Activated CD4-positive, CD25-positive, alpha-beta regulatory T cell treated with anti-CD3 and anti-CD28 coated beads, Interleukin-2, amount 50 U/mL, for 72 hours (primary cell): ENCODE measurements around the gene CST9L.

Experiments used
- DNase-seq: peaks from one replicate; pipeline ENCODE4 v3.0.0; 2021

Gene CST9L, protein sequence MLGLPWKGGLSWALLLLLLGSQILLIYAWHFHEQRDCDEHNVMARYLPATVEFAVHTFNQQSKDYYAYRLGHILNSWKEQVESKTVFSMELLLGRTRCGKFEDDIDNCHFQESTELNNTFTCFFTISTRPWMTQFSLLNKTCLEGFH

DNA sequence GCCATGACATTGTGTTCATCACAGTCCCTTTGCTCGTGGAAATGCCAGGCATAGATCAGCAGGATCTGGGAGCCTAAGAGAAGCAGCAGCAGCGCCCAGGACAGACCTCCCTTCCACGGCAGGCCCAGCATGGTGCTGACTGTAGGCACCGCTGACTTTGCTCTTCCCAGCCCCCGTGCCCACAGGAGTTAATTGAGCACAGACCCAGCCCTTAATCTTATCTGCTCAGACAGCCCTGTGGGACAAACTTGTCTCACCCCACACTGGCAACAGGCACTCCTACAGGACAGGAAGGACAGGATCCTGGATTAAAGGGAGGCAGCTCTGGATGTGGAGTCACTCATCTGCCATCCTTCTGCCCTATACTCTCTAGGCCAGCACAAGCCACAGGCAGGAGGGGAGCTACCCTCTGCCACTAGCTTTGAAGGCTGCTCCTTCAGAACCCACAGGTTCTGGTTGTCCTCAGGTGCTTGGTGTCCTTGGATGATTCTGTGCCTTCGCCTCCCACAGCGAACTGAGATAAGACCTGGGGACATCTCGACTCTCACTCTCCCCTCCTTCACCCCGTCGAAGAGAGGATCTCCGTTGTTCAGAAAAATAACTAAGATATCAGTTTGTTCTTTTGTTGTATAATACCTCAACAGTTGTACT is at the start of gene CST9L:
Gene CST9L, minus strand, starts transcription at position 165 of the 651 bp plus-strand sequence. Its CDS starts 34 bp downstream, at position 131.
- DNase-seq, result no peak

- DNase-seq, result no peak
Observed at GRCh38 chr20:23614163-23614562, 45.9 kb upstream of the CST9L start.

DNA sequence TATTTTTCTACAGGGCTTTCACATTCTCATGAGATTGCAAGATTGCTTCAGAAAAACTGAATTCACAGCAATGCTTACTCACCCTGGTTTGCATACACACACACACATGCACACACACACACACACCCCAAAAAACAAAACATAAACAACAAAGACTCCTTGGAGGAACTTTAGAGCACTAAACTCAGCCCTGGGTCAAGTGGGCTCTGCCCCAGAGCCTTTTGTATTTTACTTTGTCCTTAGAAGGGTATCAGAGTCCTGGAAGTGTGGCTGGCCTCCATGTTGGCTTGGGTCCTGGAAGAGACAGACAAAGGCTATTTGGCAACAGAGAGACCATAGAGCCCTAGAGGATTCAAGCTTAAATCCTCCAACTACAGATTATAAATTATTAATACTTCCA is 45.4 kb upstream of the CST9L start:
- no peak for DNase-seq

- DNase-seq, result no peak
Observed at GRCh38 chr20:23612396-23612795, 44.1 kb upstream of the CST9L start.

- no peak for DNase-seq
Observed at GRCh38 chr20:23609486-23610109, 41.3 kb upstream of the CST9L start.

GRCh38 chr20:23608251-23608846 is 40.1 kb upstream of the CST9L start:
- DNase-seq, result no peak

GRCh38 chr20:23607497-23608245 is 39.4 kb upstream of the CST9L start:
- no peak for DNase-seq

DNA sequence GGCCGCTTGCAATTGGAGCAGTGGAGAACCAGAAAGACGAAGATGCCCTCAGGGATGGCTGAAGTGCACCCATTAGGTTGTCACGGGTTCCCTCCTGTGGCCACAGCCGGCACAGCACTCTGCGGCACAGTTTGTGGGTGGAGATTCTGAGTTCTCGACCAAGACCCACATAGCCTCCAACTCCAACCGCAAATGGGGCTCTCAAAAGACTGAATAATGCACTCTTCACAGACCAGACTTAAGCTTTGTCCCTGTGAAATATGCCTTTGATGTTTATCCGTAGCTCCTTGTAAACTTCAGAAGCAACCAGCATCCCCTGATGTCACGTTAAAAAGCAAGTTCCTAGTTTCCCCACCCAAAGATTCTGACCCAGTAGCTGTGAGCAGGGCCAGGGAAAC is 38.4 kb upstream of the CST9L start:
- DNase-seq, result peak; percentile 63

DNA sequence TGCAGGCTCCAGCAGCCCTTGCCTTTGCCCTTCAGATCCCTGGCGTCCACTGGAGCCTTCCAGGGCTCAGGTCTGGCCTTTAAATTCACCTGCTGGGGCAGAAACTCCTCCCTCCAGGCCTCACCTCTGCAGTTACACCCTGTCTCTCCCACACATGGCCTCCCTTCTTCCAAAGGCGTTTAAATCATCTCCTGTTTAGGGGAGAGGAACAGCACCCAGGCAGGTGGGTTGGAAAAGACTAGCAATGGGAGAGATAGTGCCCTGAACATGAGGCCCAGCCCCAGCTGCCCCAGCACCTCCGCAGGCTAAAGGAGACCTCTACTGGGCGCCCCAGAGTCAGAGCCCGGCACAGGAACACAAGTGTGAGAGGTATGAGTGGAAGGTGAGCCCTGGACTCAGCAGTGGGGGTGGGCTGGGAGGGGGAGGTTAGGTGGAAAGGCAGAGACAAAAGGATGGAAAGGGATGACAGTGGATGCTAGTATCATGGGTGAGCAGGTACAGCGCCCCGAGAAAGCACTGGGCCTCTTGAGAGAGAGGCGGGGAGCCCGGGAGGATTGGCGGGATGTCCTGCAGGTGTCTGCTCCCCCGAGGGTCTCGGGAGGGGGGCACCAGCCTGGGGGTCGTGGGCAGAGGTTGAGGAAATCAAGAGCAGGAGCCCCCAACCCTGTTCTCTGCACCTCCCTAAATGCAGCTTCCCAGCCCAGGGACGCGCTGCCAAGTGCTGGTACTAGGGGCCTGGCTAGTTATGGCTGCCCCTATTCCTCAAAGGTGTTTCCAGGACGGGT is 37.8 kb upstream of the CST9L start, which contains the start of gene CST9:
Gene CST9, minus strand, starts transcription at position 51 of the 785 bp plus-strand sequence. CDS start 53 bp downstream, outside the sequence.
- no peak for DNase-seq

DNA sequence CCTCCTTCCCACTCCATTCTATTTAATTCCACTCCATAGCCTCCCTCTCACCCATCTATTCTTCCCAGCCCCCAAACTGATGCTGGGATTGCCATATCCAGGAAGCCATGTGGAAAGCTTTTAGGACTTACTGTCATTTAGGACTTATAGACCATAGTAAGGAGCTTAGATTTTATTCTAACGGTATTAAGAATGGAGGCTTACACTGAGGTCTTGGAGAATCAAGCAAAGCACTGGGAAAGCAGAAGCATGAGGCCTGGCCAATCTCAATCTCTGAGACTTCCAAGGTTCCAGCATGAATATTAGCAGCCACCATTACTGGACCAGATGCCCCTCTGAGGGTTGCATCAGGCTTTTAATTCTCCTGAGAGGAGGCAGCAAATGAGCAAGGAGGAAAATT is 36.0 kb upstream of the CST9L start:
- DNase-seq, result no peak

GRCh38 chr20:23603321-23603720 is 35.0 kb upstream of the CST9L start:
- DNase-seq, result no peak

DNA sequence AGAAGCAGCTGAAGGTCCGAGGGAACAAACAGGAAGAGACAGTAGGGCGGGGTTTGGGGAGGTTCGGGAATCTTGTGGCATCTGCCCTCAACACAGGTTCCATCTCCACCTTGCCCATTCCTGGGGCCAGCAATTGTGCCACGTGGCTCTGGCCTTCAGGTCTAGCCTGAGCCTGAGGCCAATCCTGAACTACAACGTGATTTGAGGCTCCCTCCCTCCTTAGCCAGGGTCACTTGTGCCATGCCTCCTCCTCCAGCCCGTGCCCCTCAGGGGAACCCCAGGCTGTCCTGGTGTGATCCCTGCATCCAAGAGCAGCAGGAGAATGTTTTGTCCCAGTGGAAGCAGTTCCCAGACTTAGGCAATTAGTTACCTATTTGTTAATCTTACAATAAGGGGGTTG is 34.4 kb upstream of the CST9L start:
- no peak for DNase-seq

- no peak for DNase-seq
Observed at GRCh38 chr20:23602241-23602640, 34.0 kb upstream of the CST9L start.

DNA sequence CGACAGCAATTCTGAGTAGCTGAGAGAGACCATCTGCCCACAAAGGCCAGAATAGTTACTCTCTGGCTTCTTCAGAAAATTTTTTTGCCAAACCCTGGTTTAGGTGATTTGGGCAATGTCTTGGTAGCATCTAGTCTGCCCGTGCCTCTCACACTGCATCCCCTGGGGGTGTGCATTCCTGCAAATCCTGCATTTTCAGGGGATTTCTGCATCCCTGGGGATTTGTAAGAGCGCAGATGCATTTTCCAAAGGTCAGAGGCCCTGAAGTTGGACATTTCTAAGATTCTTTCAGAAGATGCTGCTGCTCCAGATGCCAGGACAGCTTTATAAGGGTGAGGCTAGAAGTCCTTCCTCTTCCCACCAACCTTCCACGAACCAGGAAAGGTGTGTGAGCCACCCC is 33.4 kb upstream of the CST9L start:
- no peak for DNase-seq

DNA sequence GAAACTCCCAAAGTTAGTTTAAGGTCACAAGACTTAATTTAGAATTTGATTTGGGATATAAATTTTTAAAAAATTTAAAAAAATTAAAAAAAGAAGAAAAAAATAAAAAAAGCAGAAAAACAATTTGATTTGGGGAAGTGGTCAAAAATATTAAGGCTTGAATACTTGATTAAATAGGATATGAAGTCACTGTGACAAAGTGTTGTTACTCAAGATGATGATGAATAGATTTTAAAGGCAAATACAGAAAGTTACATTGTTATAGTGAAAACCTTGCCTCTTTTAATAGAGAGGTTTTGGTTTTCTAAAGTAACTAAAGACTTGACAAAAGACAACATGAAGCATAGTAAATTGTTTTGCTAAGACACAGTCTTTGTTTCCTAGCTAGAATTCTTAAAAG is 30.2 kb upstream of the CST9L start:
- DNase-seq, result no peak

DNA sequence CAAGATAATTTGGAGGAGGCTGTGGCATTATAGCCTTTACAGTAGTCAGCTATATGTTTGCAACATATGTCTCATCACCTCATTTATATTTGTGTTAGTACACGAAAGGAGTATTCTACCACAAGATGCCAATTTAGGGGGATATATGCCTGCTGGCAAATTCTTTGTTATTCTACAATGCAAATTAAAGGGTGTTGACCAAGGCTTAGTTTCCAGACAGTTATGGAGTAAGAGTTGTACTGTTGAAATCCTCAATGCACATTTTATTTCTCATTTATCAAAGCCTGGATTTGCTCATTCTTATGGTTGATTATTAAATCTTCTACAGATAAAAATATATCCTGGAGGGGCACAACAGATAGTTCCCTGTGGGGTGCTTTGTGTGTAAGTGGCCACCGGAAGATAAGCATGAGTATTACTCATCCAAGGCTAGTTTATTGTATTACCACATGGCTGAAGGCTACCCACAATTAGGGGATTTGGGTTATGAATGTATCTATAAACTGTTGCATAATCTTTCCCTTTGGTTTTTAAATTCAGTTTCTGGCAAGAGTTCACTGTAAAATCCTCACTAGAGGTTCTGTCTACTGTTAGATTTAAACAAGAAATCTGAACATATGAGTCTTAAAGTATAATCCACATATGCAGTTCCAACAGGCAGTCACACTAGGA is 28.4 kb upstream of the CST9L start:
- no peak for DNase-seq

- DNase-seq, result no peak
Observed at GRCh38 chr20:23595941-23596340, 27.7 kb upstream of the CST9L start.

- no peak for DNase-seq
Observed at GRCh38 chr20:23588434-23589403, 20.4 kb upstream of the CST9L start.

DNA sequence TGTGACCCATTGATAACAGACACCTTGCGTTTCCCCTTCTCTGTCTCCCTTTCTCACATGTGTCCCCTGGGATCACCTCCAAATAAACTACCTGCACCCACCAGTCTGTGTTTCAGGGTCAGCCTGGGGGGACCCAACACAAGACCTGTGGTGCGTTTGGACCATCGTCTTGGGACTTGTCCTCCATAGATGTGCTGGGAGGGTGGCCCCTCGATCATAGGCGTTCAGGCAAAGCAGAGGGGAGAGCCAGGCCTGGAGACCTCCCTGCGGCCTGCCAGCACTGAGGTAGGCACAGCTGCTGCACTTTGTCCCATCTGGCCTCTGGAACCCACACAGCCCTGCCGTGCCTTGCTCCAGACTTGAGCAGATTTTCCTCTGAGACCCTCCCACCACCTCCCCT is 19.3 kb upstream of the CST9L start:
- no peak for DNase-seq

DNA sequence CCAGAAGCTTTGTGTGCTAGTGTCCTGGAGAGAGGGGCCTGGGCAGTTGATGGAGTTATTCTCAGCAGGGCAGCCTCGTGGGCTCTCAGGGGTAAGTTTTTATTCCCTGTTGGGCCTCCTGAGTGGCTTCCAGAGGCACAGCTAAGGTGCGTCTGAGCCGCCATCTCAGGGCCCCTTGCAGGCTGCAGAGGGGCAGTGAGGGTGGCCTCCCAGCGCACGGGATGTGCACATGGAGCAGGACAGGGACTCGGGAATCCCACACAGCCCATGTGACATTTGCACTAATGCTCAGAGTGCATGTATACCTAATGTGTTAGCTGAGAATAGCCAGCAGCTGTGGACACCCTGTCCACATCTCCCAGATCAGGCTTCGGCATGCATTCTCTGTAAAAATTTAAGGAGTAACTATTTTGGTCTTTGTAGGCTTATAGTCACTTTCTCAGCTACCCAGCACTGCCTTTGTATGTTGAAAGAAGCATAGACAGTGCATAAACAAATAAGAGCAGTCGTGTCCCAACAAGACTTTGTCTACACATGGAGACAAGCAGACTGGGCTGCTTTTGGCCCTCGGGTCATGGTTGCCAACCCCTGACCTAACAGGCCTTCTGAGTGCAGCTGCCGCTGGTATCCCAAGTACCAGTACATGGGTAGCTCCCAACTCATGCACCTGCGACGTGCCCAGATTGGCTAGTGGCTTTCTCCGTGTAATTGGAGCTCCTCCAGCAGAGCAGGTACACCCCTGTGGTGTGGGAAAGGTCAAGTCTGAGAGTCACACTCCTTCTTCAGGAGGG is 18.6 kb upstream of the CST9L start:
- no peak for DNase-seq
